ENCODE results near the gene SGSM2. TPM values are rescaled to one million over a fixed set of nuclear protein-coding genes. Genes with fewer than 3 reads are reported as not detected.

The SGSM2 gene
- total RNA-seq, 1 experiment from 2014 or later = 65.6 TPM

GRCh38 chr17:2371183-2372130 lies 34.2 kb downstream of the SGSM2 start:
- BruUV-seq (replicated peaks) = no TSS peak
- no peaks in the 10 kb centered on the region for H3K27me3 Mint-ChIP-seq (ENCODE audit: insufficient read depth, unreplicated experiment)
- no peak overlapping the region for H3K27ac Mint-ChIP-seq (ENCODE audit: unreplicated experiment)
- DNase-seq = no peak
- peaks cover 37% of the 10 kb centered on the region for H3K36me3 Mint-ChIP-seq (ENCODE audit: insufficient read depth, unreplicated experiment)
- Histone ChIP-seq H3K4me1 (no peaks in the 10 kb centered on the region), H3K4me3 (ENCODE audit: low read depth, low read length) (no peak overlapping the region), H3K27me3 (replicated peaks; ENCODE audit: control insufficient read depth, insufficient read depth, low read length) (no peaks in the 10 kb centered on the region), H3K36me3 (ENCODE audit: control insufficient read depth, insufficient read depth, low read length) (no peaks in the 10 kb centered on the region), H3K9me3 (no peaks in the 10 kb centered on the region)
- ChIA-PET CTCF (interaction anchor here (0.7 to 5.9 kb wide), 2 partner anchors 11 to 640 kb away, joined by 4 to 22 read pairs; no protein-coding TSS in a partner anchor), POLR2A (no interaction called here)
- no peaks in the 10 kb centered on the region for H3K9me3 Mint-ChIP-seq (ENCODE audit: unreplicated experiment)
- no peak overlapping the region for H3K4me3 Mint-ChIP-seq (ENCODE audit: unreplicated experiment)
- TF ChIP-seq CTCF (IDR thresholded peaks at IDR 0.05; ENCODE audit: insufficient read depth in 1 of 2, low read depth in 1 of 2, low read length in 1 of 2, severe bottlenecking in 1 of 2, unreplicated experiment in 1 of 2) = no peak
- intact Hi-C loops (cut with micrococcal nuclease; ENCODE audit: unreplicated experiment) = no loop called here
- H3K4me1 Mint-ChIP-seq (ENCODE audit: low read depth, unreplicated experiment) = no peaks in the 10 kb centered on the region

GRCh38 chr17:2372180-2372579 lies 34.9 kb downstream of the SGSM2 start:
- H3K4me1 ChIP-seq = no peaks in the 10 kb centered on the region
- Mint-ChIP-seq H3K9me3 (ENCODE audit: unreplicated experiment) (no peaks in the 10 kb centered on the region), H3K27me3 (ENCODE audit: insufficient read depth, unreplicated experiment) (no peaks in the 10 kb centered on the region), H3K4me1 (ENCODE audit: low read depth, unreplicated experiment) (no peaks in the 10 kb centered on the region), H3K4me3 (ENCODE audit: unreplicated experiment) (no peak overlapping the region), H3K36me3 (ENCODE audit: insufficient read depth, unreplicated experiment) (peaks cover 44% of the 10 kb centered on the region), H3K27ac (ENCODE audit: unreplicated experiment) (no peak overlapping the region)
- no peaks in the 10 kb centered on the region for H3K36me3 ChIP-seq (ENCODE audit: control insufficient read depth, insufficient read depth, low read length)
- no peak for DNase-seq
- POLR2A ChIA-PET = no interaction called here
- intact Hi-C loops (cut with micrococcal nuclease; ENCODE audit: unreplicated experiment) = no loop called here
- no TSS peak for BruUV-seq (replicated peaks)
- H3K4me3 ChIP-seq (ENCODE audit: low read depth, low read length) = no peak overlapping the region
- H3K9me3 ChIP-seq = no peaks in the 10 kb centered on the region
- CTCF ChIA-PET = no interaction called here
- no peak for TF ChIP-seq CTCF (IDR thresholded peaks at IDR 0.05; ENCODE audit: insufficient read depth in 1 of 2, low read depth in 1 of 2, low read length in 1 of 2, severe bottlenecking in 1 of 2, unreplicated experiment in 1 of 2)
- no peaks in the 10 kb centered on the region for H3K27me3 ChIP-seq (replicated peaks; ENCODE audit: control insufficient read depth, insufficient read depth, low read length)

GRCh38 chr17:2372681-2373080 lies 35.4 kb downstream of the SGSM2 start:
- Mint-ChIP-seq H3K4me1 (ENCODE audit: low read depth, unreplicated experiment) (no peaks in the 10 kb centered on the region), H3K36me3 (ENCODE audit: insufficient read depth, unreplicated experiment) (peaks cover 48% of the 10 kb centered on the region), H3K27me3 (ENCODE audit: insufficient read depth, unreplicated experiment) (no peaks in the 10 kb centered on the region), H3K9me3 (ENCODE audit: unreplicated experiment) (no peaks in the 10 kb centered on the region), H3K27ac (ENCODE audit: unreplicated experiment) (no peak overlapping the region), H3K4me3 (ENCODE audit: unreplicated experiment) (no peak overlapping the region)
- ChIA-PET CTCF (no interaction called here), POLR2A (no interaction called here)
- Histone ChIP-seq H3K9me3 (no peaks in the 10 kb centered on the region), H3K4me3 (ENCODE audit: low read depth, low read length) (no peak overlapping the region), H3K36me3 (ENCODE audit: control insufficient read depth, insufficient read depth, low read length) (no peaks in the 10 kb centered on the region), H3K4me1 (no peaks in the 10 kb centered on the region), H3K27me3 (replicated peaks; ENCODE audit: control insufficient read depth, insufficient read depth, low read length) (no peaks in the 10 kb centered on the region)
- intact Hi-C loops (cut with micrococcal nuclease; ENCODE audit: unreplicated experiment) = no loop called here
- no peak for TF ChIP-seq CTCF (IDR thresholded peaks at IDR 0.05; ENCODE audit: insufficient read depth in 1 of 2, low read depth in 1 of 2, low read length in 1 of 2, severe bottlenecking in 1 of 2, unreplicated experiment in 1 of 2)
- no peak for DNase-seq
- BruUV-seq (replicated peaks) = no TSS peak
